Mesendoderm (in vitro differentiated cells): Measurements from ENCODE around the gene PLCL1.

ENCODE experiments used
- DNase-seq: peaks from one replicate; pipeline ENCODE4 v3.0.0; 2013
- H2AK5ac ChIP-seq: 2 replicates; pipeline ENCODE4 v1.6.1; 2013; ENCODE audit warnings: low read length, inconsistent platforms
- H2BK120ac ChIP-seq: 2 replicates; pipeline ENCODE4 v1.6.1; 2013; ENCODE audit warnings: low read depth, mild to moderate bottlenecking, low read length, moderate library complexity, mixed read lengths
- H2BK15ac ChIP-seq: replicated peaks from 2 replicates; pipeline ENCODE4 v1.6.1; 2013; ENCODE audit warnings: low read depth, mild to moderate bottlenecking, moderate library complexity
- H2BK5ac ChIP-seq: 2 replicates; pipeline ENCODE4 v1.6.1; 2013; ENCODE audit warnings: low read length, inconsistent platforms
- H3K18ac ChIP-seq: 2 replicates; pipeline ENCODE4 v1.6.1; 2013; ENCODE audit warnings: mild to moderate bottlenecking, low read length, mixed read lengths
- H3K23ac ChIP-seq: one replicate; pipeline ENCODE4 v1.6.1; 2013; ENCODE audit warnings: low read length
- H3K27ac ChIP-seq: 2 replicates; pipeline ENCODE4 v1.5.1; 2013; ENCODE audit warnings: low read depth, mild to moderate bottlenecking, inconsistent platforms, low read length, moderate library complexity
- H3K27me3 ChIP-seq: 2 replicates; pipeline ENCODE4 v1.6.1; 2013; ENCODE audit warnings: low read length, control low read depth, mild to moderate bottlenecking, inconsistent platforms; ENCODE audit not compliant: insufficient read depth, poor library complexity
- H3K36me3 ChIP-seq: 2 replicates; pipeline ENCODE4 v1.6.1; 2013; ENCODE audit warnings: low read length, inconsistent platforms; ENCODE audit not compliant: control insufficient read depth, insufficient read depth
- H3K4ac ChIP-seq: one replicate; pipeline ENCODE4 v1.6.1; 2013; ENCODE audit warnings: low read depth, mild to moderate bottlenecking, low read length, moderate library complexity
- H3K4me1 ChIP-seq: 2 replicates; pipeline ENCODE4 v1.6.1; 2013; ENCODE audit warnings: low read depth, low read length, inconsistent platforms; ENCODE audit not compliant: control insufficient read depth
- H3K4me2 ChIP-seq: 2 replicates; pipeline ENCODE4 v1.6.1; 2013; ENCODE audit warnings: low read length
- H3K4me3 ChIP-seq: 2 replicates; pipeline ENCODE4 v1.5.1; 2013; ENCODE audit warnings: mild to moderate bottlenecking, low read length
- H3K56ac ChIP-seq: one replicate; pipeline ENCODE4 v1.6.1; 2013; ENCODE audit warnings: low read length
- H3K79me1 ChIP-seq: 2 replicates; pipeline ENCODE4 v1.6.1; 2013; ENCODE audit warnings: low read length, inconsistent platforms
- H3K79me2 ChIP-seq: 2 replicates; pipeline ENCODE4 v1.6.1; 2013; ENCODE audit warnings: mild to moderate bottlenecking, low read length; ENCODE audit not compliant: control insufficient read depth, insufficient read depth
- H3K9ac ChIP-seq: 2 replicates; pipeline ENCODE4 v1.6.1; 2013; ENCODE audit warnings: low read length, inconsistent platforms
- H4K5ac ChIP-seq: one replicate; pipeline ENCODE4 v1.6.1; 2013; ENCODE audit warnings: low read length
- H4K8ac ChIP-seq: one replicate; pipeline ENCODE4 v1.6.1; 2013; ENCODE audit warnings: low read depth, mild to moderate bottlenecking, control low read depth, low read length, moderate library complexity
- WGBS: extraction: QIAGEN DNeasy Blood & Tissue Kit; methylation state at CpG from one replicate; pipeline ENCODE4 v1.1.7; 2013; ENCODE audit warnings: low lambda C conversion rate, missing lambda C conversion rate; ENCODE audit not compliant: insufficient coverage; ENCODE audit errors: extremely low coverage; 5-methylcytosine and 5-hydroxymethylcytosine counted together

The PLCL1 gene

GRCh38 chr2:197869041-197869440 lies 64.6 kb downstream of the PLCL1 start:
- Histone ChIP-seq H3K79me1 (no peaks in the 10 kb centered on the region), H2BK15ac (no peak overlapping the region), H3K23ac (no peak overlapping the region), H2BK5ac (no peak overlapping the region), H3K9ac (no peak overlapping the region), H3K18ac (no peak overlapping the region), H3K4me2 (no peak overlapping the region), H3K4me3 (no peak overlapping the region), H3K4ac (no peak overlapping the region), H3K56ac (no peak overlapping the region), H3K79me2 (no peaks in the 10 kb centered on the region), H3K36me3 (no peaks in the 10 kb centered on the region), H2AK5ac (no peak overlapping the region), H3K27ac (no peak overlapping the region), H4K8ac (no peak overlapping the region), H2BK120ac (no peak overlapping the region), H4K5ac (no peak overlapping the region), H3K4me1 (peaks cover 4% of the 10 kb centered on the region), H3K27me3 (no peaks in the 10 kb centered on the region)
- WGBS, result no CpG with 5 or more reads among the region's 2 CpGs
- DNase-seq, result no peak

DNA sequence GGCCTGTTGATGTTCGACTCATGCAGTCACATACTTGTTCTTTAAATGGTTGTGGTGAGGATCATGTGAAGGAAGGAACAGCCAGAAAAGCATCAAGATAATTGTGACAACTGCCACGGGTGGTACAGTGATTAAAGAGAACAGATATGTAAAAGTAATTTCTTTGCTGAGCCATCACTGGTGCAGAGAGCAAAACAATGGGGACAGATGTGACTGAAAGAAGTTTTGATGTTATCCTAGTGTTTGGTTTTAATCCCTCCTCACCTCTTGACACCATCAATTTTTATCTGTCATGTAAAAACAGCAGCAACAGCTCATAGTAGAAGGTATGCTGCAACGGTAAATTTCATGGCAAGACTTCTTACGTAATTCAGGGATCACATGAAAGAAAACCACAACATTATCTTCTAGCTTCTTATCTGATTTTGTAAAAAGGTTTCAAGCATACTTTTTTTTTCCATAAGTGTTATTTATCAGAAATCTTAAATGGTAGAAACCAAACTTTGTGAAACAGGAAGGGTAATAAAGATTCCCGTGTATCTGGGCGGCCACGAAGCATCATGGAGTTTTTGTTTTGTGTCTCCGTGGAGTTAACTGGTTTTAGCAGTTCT lies 65.2 kb downstream of the PLCL1 start:
- no CpG with 5 or more reads among the region's 8 CpGs for WGBS
- Histone ChIP-seq H3K79me1 (no peaks in the 10 kb centered on the region), H3K36me3 (no peaks in the 10 kb centered on the region), H2BK15ac (no peak overlapping the region), H4K8ac (no peak overlapping the region), H2BK5ac (no peak overlapping the region), H3K23ac (no peak overlapping the region), H2BK120ac (no peak overlapping the region), H2AK5ac (no peak overlapping the region), H3K4me3 (no peak overlapping the region), H3K27ac (no peak overlapping the region), H3K56ac (no peak overlapping the region), H4K5ac (no peak overlapping the region), H3K27me3 (no peaks in the 10 kb centered on the region), H3K4ac (no peak overlapping the region), H3K9ac (no peak overlapping the region), H3K4me1 (peaks cover 4% of the 10 kb centered on the region), H3K18ac (no peak overlapping the region), H3K4me2 (no peak overlapping the region), H3K79me2 (no peaks in the 10 kb centered on the region)
- peak; percentile 70 for DNase-seq

- no peak overlapping the region for H3K56ac ChIP-seq
- no peaks in the 10 kb centered on the region for H3K79me1 ChIP-seq
- peak overlapping the region; percentile 61 for H2BK120ac ChIP-seq
- no CpG with 5 or more reads among the region's 2 CpGs for WGBS
- H4K5ac ChIP-seq, result no peak overlapping the region
- peak overlapping the region; percentile 88 for H2BK15ac ChIP-seq
- no peak overlapping the region for H3K27ac ChIP-seq
- no peak overlapping the region for H4K8ac ChIP-seq
- no peak overlapping the region for H2BK5ac ChIP-seq
- H3K4me2 ChIP-seq, result no peak overlapping the region
- no peak for DNase-seq
- no peak overlapping the region for H3K4me3 ChIP-seq
- no peaks in the 10 kb centered on the region for H3K36me3 ChIP-seq
- H3K4me1 ChIP-seq, result peaks cover 4% of the 10 kb centered on the region
- no peak overlapping the region for H3K4ac ChIP-seq
- H3K18ac ChIP-seq, result no peak overlapping the region
- H3K9ac ChIP-seq, result no peak overlapping the region
- no peak overlapping the region for H2AK5ac ChIP-seq
- H3K79me2 ChIP-seq, result no peaks in the 10 kb centered on the region
- H3K27me3 ChIP-seq, result no peaks in the 10 kb centered on the region
- no peak overlapping the region for H3K23ac ChIP-seq
Observed at GRCh38 chr2:197870137-197870536, 65.7 kb downstream of the PLCL1 start.

GRCh38 chr2:197871780-197872456 lies 67.5 kb downstream of the PLCL1 start:
- Histone ChIP-seq H3K27me3 (no peaks in the 10 kb centered on the region), H3K56ac (peak overlapping the region; percentile 25), H3K4me1 (peaks cover 4% of the 10 kb centered on the region), H3K4me3 (no peak overlapping the region), H3K36me3 (no peaks in the 10 kb centered on the region), H3K9ac (no peak overlapping the region), H3K79me2 (no peaks in the 10 kb centered on the region), H3K23ac (no peak overlapping the region), H3K4me2 (no peak overlapping the region), H2BK5ac (no peak overlapping the region), H4K5ac (no peak overlapping the region), H3K79me1 (no peaks in the 10 kb centered on the region), H2BK120ac (peak overlapping the region; percentile 10), H3K4ac (no peak overlapping the region), H3K27ac (no peak overlapping the region), H3K18ac (peak overlapping the region; percentile 8), H2BK15ac (peak overlapping the region; percentile 87), H4K8ac (no peak overlapping the region), H2AK5ac (peak overlapping the region; percentile 65)
- WGBS, result no CpG with 5 or more reads among the region's 3 CpGs
- no peak for DNase-seq

GRCh38 chr2:197873293-197873701 lies 68.9 kb downstream of the PLCL1 start:
- no peak overlapping the region for H2BK15ac ChIP-seq
- H3K4me1 ChIP-seq, result peaks cover 4% of the 10 kb centered on the region
- WGBS, result no CpG with 5 or more reads among the region's 4 CpGs

More at GRCh38 chr2:197873293-197873701, 68.9 kb downstream of the PLCL1 start:
- H3K36me3 ChIP-seq, result no peaks in the 10 kb centered on the region
- no peak overlapping the region for H3K23ac ChIP-seq
- H2BK120ac ChIP-seq, result no peak overlapping the region
- H3K4ac ChIP-seq, result no peak overlapping the region
- no peak overlapping the region for H2AK5ac ChIP-seq
- H3K27ac ChIP-seq, result peak overlapping the region; percentile 63
- H3K4me3 ChIP-seq, result no peak overlapping the region
- no peak overlapping the region for H3K56ac ChIP-seq
- H3K79me1 ChIP-seq, result no peaks in the 10 kb centered on the region
- H4K5ac ChIP-seq, result no peak overlapping the region
- no peaks in the 10 kb centered on the region for H3K79me2 ChIP-seq
- no peak overlapping the region for H3K9ac ChIP-seq
- no peaks in the 10 kb centered on the region for H3K27me3 ChIP-seq
- peak overlapping the region; percentile 47 for H3K18ac ChIP-seq
- no peak overlapping the region for H2BK5ac ChIP-seq
- no peak overlapping the region for H3K4me2 ChIP-seq
- peak; percentile 85 for DNase-seq
- H4K8ac ChIP-seq, result no peak overlapping the region
